Fibroblast of peridontal ligament (primary cell): ENCODE results near the gene ZNF28.
"Not testable (repeated sequence)": the region's sequence is repeated elsewhere in the genome, so short reads cannot be mapped to it uniquely, and the experiment has no call there.

Experiments used
- DNase-seq: peaks from one replicate; pipeline ENCODE4 v3.0.0-alpha.2; 2010; ENCODE audit errors: extremely low read depth

Gene ZNF28

GRCh38 chr19:52821204-52821960 lies at the start of gene ZNF28:
Gene ZNF28 (minus strand): TSS chr19:52821633. CDS start chr19:52817958, 3,675 bp downstream.
- peak; percentile 32 for DNase-seq

GRCh38 chr19:52868031-52868430 lies 46.6 kb upstream of the ZNF28 start:
- not testable (repeated sequence) for DNase-seq

GRCh38 chr19:52857378-52858191 lies 36.2 kb upstream of the ZNF28 start, which contains the start of gene ZNF468:
Gene ZNF468 (minus strand): TSS chr19:52857619. CDS start chr19:52854272, 3,347 bp downstream.
- peak; percentile 60 for DNase-seq

GRCh38 chr19:52856540-52857377 lies 35.3 kb upstream of the ZNF28 start:
- peak; percentile 32 for DNase-seq

GRCh38 chr19:52847352-52847751 lies 25.9 kb upstream of the ZNF28 start:
- not testable (repeated sequence) for DNase-seq

- DNase-seq = not testable (repeated sequence)
These were observed 19.5 kb upstream of the ZNF28 start for GRCh38 chr19:52840825-52841465.

- not testable (repeated sequence) for DNase-seq
These were observed 12.9 kb upstream of the ZNF28 start for GRCh38 chr19:52834289-52834688.

GRCh38 chr19:52833541-52833940 lies 12.1 kb upstream of the ZNF28 start:
- DNase-seq = not testable (repeated sequence)

GRCh38 chr19:52829866-52830265 lies 8.4 kb upstream of the ZNF28 start:
- DNase-seq = not testable (repeated sequence)

- DNase-seq = no peak
These were observed 4.3 kb upstream of the ZNF28 start for GRCh38 chr19:52825765-52826164.

- DNase-seq = no peak
These were observed 2.2 kb upstream of the ZNF28 start for GRCh38 chr19:52823676-52824075.

- DNase-seq = peak; percentile 21
These were observed 795 bp downstream of the ZNF28 start for GRCh38 chr19:52820472-52821203.

GRCh38 chr19:52809801-52810200 lies 11.6 kb downstream of the ZNF28 start:
- DNase-seq = no peak

GRCh38 chr19:52799950-52800640 lies 21.3 kb downstream of the ZNF28 start:
- not testable (repeated sequence) for DNase-seq

GRCh38 chr19:52789440-52789839 lies 32.0 kb downstream of the ZNF28 start:
- no peak for DNase-seq

GRCh38 chr19:52786464-52787354 lies 34.7 kb downstream of the ZNF28 start, which contains the start of gene ZNF600:
Gene ZNF600 (minus strand): TSS chr19:52786791. CDS start chr19:52778888, 7,903 bp downstream.
- DNase-seq = peak; percentile 62

- DNase-seq = peak; percentile 3
These were observed 35.4 kb downstream of the ZNF28 start for GRCh38 chr19:52786078-52786463.

- DNase-seq = no peak
These were observed 35.9 kb downstream of the ZNF28 start for GRCh38 chr19:52785506-52785905.

GRCh38 chr19:52782864-52783263 lies 38.6 kb downstream of the ZNF28 start:
- not testable (repeated sequence) for DNase-seq
